Fibroblast of peridontal ligament (primary cell): ENCODE results near the gene LITAFD.
A peak's percentile ranks its signal among the peaks of the same experiment; 100 is the strongest.
"Not testable (repeated sequence)": the region's sequence is repeated elsewhere in the genome, so short reads cannot be mapped to it uniquely, and the experiment has no call there.

Source experiments
- DNase-seq: peaks from one replicate; pipeline ENCODE4 v3.0.0-alpha.2; 2010; ENCODE audit errors: extremely low read depth

Gene LITAFD

DNA sequence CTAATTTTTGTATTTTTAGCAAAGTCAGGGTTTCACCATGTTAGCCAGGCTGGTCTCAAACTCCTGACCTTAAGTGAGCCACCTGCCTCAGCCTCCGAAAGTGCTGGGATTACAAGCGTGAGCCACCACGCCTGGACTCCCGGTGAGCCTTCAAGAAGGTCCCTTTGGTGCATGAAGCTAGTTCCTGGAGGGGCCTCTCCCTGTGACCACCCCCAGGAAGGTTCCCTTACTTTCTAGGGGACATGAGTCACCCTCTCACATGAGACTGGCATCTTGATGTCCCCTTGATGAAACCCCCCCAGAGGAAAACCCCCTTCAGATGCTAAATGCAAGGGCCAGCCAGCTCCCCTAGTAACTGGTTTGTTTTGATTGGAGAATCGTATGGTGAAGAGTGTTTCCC lies 26.2 kb upstream of the LITAFD start:
- DNase-seq, result no peak

DNA sequence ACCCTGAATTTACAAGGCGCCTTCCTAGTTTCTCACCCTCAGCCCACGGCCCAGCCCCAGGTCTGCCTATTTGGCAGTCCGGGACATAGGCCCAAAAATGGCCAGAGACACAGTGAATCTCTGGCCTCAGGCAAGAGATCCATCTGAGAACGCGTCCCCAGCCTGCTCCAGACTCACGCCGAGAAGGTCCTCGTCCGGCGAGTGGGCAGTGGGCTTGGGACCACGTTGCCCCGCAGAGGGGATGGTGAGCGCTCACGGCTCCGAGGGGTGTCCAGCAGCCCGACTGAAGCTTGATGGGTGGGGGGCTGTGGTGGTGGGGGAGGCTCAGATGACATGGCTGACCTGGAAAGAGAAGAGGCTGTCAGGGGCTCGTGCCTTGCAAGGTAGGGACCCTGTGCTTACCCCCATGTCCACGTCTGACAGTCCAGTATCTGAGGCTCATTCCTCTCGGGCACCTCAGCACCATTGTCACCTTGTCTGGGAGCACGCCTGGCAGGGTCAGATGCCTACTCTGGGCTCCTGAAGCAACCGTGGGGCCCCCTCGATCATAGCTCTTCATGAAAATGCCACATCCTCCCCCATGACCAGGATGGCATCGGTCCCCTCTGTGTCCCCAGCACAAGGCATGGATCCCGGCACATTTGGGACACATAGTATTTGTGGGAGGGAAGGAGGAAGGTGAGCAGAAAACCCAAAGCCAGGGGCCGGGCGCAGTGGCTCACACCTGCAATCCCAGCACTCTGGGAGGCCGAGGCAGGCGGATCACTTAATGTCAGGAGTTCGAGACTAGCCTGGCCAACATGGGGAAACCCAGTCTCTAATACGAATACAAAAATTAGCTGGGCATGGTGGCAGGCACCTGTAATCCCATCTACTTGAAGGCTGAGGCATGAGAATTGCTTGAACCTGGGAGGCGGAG lies 22.9 kb upstream of the LITAFD start:
- no peak for DNase-seq

DNA sequence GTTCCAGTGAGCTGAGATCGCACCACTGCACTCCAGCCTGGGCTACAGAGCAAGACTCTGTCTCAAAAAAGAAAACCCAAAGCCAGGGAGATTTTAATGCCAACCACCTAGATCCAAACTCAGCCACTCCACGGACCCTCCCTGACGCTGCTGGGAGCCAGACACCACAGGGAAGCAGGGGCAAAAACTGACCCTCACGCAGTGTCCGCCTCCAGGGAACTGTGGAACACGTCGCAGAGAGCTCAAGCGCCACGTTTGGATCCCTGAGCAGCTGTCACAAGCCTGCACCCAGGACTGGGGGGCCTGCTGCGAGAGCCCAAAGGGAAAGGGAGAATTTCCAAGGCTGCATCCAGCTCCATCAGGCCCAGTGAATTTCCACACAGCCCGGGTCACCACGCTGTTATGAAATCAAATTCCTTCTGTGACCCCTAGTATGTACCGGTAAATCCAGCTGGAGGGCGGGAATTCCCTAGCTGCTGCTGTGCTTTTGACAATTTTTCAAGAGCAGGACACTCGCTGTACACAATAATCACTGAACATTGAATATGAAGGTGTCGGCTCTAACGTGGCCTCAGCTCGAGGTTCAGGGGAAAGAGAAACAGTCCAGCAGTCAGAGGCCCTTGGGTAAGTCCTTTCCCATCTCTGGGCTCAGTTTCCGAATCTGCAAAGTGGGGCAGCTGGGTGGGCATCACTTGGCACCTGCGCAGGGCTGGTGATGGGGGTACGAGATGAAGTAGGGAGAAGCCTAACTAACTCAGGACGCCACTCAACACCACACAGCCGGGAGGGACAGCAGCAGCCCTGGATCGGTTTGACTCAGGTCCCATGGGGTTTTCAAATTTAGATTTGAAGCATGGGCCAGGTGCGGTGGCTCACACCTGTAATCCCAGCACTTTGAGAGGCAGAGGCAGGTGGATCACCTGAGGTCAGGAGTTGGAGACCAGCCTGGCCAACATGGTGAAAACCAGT lies 22.0 kb upstream of the LITAFD start:
- peak; percentile 45 for DNase-seq

DNA sequence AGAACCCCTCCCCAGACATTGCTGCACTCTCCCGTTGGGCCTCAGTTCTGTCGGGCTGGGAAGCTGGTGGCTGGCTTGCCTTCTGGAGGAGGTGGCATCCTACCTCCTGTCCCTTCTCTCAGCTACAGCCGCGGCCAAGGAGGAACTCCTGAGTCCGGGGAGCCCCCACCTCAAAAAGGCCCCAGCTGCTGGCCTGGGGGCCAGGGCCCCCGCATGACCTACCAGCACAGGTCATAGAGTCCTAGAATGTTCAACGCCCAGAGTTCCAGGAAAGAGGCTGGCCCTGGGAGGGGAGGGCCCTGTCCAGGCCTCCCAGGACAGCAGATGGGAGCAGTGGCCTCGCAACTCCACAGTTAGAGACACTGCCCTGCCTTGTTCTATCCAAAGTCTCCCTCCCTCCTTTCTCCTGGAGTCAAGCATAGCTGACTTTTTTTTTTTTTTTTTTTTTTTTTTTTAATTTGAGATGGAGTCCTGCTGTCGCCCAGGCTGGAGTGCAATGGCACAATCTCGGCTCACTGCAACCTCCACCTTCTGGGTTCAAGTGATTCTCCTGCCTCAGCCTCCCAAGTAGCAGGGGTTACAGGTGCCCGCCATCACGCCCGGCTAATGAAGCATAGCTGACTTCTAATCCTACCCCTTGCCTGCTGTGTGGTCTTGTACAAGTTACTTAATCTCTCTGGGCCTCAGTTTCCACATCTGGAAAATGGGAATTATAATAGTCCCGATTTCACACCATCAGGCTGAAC lies 20.4 kb upstream of the LITAFD start:
- DNase-seq, result no peak

DNA sequence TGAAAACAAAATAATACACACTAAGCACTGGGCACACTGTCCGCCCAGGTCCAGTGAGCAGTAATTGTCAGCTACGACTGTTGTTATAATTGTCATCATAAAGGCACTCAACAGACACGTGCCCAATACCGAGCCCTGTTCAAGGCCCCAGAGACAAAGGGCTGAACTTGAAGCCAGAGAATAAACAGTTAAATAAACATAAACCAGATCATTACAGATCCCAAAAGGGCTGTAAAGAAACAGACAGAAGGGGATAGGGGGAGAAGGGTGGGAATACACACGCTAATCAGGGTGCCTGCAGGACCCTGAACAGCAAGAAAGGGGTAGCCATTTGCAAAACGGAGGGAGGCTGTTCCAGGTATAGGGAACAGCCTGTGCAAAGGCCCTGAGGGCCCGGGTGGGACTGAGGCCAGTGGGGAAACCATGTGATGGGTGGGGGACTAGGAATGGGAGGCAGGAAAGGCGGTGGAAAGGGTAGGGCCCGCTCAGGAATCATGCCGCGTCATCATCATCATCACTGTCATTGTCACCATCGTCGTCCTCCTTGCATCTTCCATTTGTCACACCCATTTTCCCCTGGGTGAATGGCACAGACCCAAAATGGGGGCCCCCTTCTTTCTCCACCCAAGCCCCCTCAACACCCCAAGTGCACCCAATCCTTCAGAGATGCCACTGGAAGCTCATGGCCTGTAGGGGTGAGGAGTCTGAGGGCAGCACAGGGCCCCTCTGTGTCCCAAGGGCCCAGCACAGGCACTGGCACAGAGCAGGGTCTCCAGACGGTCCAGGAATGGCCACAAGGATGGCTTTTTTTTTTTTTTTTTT lies 19.6 kb upstream of the LITAFD start:
- no peak for DNase-seq

DNA sequence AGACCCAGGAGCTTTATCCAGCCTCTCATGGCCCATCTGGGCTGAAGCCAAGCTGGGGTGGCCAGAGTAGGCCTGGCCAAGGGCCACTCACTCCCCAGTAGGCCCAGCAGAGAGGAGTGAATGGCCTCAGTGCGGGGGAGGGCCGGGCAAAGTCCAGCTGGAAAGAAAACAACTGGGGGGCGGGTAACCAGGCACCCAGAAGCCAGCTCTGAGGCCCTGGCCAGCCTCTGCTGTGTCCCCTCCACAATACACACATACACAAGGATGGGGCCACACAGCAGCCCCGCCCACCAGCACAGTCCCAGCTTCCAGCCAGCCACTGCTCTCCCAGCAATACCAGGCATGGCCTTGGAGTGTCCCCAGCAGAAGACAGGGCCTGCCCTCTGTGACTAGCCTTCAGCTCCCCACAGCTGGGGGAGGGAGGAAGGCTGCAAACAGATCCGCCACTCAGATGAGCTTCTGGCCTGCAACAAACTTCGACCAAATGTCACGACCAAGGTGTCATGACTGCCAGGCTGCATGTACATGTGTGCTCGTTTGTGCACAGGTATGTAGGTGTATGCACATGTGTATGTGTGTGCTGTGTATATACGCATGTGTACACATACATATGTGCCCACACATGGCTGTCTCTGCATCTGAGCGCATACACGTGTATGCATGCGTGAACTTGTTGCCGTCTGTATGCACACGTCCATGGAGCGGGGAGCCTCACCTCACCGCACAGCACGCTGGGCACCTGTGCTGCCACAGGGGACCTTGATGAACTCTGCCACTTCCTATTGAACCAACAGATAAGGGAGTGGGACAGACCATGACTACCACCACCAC lies 18.3 kb upstream of the LITAFD start:
- no peak for DNase-seq

DNA sequence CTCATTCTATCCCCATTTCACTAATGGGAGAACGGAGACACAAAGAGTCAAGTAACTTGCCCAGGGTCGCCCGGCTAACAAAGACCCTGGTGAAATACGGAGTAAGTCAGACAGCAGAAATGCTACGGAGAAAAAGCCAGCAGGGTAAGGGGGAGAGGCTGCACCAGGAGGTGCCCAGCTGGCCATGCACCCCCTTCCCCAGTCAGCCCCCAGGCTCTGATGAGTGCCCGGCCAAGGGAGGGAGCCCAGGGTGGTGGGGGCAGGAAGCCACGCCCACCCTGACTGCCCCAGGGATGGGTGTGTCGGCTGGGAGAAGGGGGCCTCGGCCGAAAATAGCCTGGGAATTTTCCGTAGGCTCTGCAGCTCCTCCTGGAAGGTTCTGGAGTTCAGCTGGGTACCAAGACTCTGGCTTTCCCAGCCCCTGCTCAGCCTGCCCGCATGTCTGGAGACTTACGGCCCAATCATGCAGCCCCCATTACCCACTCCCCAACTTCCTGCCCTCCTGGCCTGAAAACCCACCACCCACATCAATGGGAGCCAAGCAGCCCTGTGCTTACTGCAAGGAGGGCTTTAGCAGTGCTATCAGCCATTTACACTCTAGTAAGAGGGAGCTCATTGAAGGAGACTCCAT lies 17.6 kb upstream of the LITAFD start:
- DNase-seq, result no peak

DNA sequence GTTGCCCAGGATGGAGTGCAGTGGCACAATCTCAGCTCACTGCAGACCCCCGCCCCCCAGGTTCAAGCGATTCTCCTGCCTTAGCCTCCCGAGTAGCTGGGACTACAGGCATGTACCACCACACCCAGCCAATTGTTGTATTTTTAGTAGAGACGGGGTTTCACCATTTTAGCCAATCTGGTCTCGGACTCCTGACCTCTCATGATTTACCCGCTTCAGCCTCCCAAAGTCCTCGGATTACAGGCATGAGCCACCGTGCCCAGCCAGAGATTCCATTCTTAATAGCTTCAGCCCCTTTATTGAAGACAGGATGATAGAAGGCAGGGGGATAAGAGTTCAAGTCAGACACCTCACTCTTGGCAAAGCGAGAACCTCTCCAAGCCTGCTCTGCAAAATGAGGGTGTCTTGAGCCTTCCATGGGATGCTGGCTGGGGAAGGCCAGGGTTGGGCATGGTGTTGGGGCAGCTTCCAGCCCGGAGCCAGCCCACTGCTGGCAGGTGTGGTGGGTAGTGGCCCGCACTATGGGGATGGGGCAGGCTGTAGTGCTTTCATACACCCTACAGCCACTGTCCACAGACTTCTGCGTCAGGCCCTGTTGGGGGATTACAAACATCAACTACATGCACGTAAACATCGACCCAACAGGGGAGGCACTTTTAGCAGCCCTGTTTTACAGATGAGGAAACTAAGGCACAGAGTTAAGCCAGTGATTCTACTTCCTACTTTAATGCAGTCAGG lies 16.8 kb upstream of the LITAFD start:
- DNase-seq, result no peak

DNA sequence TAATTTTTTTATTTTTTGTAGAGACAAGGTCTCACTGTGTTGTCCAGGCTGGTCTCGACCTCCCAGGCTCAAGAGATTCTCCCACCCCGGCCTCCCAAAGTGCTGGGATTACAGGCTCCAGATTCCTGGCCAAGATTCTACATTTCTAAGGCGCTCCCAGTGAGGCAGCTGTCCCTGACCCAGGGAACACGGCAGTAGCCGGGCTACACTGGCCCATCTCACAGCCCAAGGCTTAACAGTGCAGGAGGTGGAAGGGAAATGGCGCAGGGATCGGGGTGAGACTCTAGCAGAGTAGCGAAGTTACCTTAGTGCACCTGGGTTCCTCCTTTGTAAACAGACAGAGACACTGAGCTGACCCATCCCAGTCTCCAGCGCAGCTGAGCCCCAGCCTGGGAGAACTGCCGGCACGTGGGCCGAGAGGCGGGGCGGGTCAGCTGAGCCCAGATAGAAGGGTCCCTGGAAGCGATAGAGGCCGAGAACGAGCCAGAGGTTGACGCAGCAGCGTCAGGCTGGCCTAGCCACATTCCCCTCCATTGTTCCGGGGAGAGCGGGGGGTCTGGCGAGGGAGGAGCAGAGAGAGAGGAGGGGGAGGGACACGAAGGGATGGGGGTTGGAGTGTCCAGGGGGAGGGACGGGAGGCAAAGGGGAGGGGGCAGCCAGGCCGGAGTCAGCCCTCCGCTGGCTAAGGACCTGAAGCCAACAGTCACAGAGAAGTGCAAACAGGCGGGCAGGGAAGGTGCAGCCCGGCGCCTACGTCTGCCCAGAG lies 15.8 kb upstream of the LITAFD start:
- DNase-seq, result no peak

DNA sequence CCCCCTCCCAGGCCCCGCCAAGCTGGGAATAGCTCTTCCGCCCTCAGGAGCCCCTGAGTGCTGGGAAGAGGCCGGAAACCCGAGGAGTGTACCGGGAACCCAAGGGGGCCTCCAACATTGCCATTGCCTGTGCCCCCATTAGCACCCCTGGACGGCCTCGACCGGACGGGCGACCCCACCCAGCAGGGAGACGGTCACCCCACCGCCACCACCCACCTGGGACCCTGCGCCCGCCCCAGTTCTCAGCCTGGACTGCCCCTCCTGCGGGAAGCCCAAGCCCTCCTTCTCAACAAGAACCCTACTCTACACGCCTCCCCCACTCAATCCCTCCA lies 15.3 kb upstream of the LITAFD start:
- no peak for DNase-seq

DNA sequence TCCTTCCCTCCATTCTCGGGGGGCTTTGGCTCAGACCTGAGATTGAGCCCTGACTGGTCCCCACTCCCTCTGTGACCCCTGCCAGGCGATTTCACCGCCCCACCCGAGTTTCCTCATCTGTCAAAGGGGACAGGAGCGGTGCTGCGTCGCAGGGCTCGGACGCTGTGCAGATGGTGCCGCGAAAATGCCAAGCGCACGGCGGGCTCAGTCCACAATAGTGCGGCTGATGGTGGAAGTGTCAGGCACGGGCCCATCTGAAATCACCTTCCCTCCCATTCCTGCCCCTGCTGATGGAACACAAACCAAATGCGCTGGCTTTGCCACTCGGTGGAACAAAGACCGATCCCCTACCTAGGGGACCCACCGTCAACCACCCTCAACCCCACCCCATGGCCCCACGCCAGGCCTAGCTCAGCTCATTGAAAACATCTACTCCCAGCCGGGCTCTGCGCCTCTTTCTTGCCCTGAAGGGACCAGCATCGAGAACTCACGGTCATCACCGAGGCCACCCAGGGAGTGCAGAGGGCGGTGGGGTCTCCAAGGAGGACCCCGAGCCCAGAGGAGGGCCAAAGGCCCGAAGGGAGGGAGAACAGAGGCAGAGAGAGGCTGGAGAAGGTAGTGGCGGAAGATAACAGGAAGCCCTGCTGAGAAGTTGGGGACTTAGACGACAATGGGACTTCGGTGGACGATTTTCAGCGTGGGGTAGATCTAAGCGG lies 14.8 kb upstream of the LITAFD start:
- peak; percentile 20 for DNase-seq

DNA sequence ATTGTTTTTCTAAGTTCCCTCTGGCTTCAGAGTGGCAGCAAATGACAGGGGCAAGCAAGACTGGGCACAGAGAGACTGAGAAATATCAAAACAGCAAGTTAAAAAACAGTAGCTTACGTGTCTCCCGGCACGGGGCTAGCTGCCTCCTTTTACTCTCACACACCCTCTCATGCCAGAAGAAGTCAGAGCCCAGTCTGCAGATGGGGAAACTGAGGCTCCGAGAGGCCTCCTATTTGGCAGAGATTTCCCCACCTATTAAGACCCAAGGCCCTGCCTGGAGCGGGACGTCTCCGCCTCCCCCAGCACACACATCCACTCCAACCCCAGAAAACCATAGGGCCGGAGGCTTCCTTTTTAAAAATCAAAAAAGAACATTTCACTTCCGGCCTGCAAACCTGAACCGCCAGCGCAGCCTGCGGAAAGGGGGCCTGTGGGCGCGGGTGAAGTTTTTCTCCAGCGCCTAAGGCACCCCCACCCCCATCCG lies 14.2 kb upstream of the LITAFD start:
- peak; percentile 34 for DNase-seq

DNA sequence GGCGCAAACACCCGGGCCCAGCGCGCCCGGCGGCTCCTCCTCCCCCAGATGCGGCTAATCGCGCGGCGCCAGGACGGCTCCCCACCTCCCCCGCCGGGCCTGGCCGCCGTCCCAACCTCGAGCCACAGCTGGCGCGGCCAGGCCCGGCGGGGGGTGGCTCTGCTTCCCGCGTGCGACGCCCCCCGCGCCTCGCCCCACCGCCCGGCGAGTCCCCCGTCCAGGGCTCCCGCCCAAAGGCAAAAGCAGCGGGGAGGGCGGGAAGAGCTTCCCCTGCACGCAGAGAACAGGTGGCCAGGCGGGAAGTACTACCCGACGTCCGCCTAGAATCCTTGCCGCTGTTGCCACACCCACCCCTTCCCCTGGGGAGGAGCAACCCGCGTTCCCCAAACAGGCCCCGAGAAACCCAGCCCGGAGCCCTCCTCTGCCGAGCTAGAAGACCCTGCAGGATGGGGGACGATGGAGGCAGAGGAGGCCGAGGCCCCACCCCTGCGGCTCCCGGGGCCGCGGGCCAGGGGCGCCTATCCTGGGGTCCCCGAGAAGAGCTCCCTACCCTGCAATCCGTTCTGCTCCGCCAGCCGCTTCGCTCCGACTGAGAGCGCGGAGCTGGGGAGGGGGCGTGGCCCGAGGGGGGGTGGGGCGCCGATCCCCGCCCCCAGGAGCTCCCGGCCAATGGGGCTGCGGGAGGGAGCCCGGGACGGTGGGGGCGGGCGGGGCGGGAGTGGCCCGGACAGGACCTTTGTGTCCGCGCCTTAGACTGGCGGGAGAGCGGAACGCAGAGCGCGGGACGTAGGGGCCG lies 13.5 kb upstream of the LITAFD start, which contains the start of gene CARHSP1:
Gene CARHSP1 (minus strand): TSS at position 591 of the 796 bp plus-strand sequence. CDS start 9,678 bp downstream, outside the sequence.
- DNase-seq, result peak; percentile 70

DNA sequence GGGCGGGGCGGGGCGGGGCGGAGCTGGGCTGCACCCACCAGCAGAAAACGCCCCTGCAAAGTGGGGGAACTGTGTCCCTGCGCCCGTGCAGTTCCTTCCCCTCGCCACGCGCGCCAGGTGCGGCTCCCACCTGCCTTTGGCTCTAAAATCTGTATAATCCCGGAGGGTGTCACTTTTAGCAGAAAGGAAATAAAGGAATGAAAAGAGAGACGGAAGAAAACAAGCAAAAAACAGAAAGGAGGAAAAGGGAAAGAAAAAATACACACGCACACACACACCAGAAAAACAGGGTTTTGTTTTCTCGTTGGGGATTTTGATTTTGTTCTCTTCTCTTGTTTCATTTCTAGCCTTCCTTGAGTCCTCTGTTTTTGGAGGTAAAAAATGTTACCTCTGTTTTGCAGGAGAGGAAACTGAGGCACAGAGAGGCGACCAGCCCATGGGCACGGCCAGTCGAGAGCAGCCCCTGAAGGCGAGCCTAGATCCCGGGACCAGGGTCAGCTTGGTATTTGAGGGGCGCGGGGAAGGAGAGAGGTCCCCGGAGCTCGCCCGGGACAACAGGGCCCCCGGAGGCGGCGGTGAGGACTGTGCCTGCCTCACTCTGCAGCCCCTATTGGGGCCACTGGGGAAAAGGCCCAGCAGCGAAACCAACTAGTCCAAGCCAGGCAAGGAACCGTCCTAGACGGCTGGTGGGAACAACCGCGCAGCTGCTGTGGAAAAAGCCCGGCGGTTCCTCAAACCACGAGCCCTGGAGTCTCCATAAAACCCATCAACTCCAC lies 12.8 kb upstream of the LITAFD start:
- no peak for DNase-seq

DNA sequence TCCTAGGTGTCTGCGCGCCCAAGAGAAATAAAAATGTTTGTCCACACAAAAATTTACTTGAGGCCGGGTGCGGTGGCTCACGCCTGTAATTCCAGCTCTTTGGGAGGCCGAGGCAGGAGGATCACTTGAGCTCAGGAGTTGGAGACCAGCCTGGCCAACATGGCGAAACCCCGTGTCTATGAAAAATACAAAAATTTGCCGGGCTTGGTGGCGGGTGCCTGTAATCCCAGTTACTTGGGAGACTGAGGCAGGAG lies 12.2 kb upstream of the LITAFD start:
- DNase-seq, result not testable (repeated sequence)

DNA sequence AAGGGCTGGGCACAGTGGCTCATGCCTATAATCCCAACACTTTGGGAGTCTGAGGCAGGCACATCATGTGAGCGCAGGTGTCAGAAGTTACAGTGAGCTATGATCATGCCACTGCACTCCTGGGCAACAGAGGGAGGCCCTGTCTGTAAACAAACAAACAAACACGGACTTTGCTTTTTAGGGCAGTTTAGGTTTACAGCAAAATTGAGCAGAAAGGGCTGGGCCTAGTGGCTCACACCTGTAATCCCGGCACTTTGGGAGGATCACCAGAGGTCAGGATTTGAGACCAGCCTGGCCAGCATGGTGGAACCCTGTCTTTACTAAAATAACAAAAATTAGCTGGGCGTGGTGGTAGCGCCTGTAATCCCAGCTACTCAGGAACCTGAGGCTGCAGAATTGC lies 10.1 kb upstream of the LITAFD start:
- DNase-seq, result no peak
